Measurements from ENCODE around the gene ELFN1.

The ELFN1 gene

DNA sequence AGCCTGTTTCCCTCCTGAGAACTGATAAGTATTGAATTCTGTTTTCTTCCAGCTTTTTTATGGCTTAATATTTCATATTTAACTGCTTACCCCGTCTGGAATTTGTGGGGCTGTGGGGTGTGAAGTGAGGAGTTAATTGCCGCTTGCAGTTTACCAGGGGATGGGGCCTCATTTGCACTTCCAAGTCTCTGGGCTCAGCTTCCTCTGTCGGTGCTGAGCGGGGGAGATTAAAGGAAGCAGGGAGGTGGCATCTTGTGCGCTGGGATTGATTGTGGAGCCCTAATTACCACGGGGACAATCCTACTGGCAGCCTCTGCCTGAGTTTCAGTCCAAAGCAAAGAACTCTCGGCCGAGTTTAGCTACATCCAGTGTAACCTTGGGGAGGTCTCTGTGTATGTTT is 33.4 kb downstream of the ELFN1 start:
- no peak overlapping the region for H3K9ac ChIP-seq (ENCODE audit: low read depth, low read length)

GRCh38 chr7:1703871-1704810 is 34.1 kb downstream of the ELFN1 start:
- H3K27ac ChIP-seq (ENCODE audit: low read length), result no peak overlapping the region
- H3K79me2 ChIP-seq (ENCODE audit: insufficient read depth, low read length), result 0 out of 2 replicates have a peak, but pooled peaks cover 3% of the 10 kb centered on the region
- H3K9ac ChIP-seq (ENCODE audit: low read depth, low read length), result no peak overlapping the region
- no peaks in the 10 kb centered on the region for H3K4me1 ChIP-seq (ENCODE audit: insufficient read depth, low read length)
- H3K27me3 ChIP-seq (ENCODE audit: insufficient read depth, low read length, poor library complexity), result no peaks in the 10 kb centered on the region
- ATAC-seq (ENCODE audit: insufficient read depth, low read depth) (no peak), DNase-seq (no peak)
- H2AFZ ChIP-seq (ENCODE audit: low read depth, low read length), result no peak overlapping the region
- H4K20me1 ChIP-seq (ENCODE audit: insufficient read depth, low read length), result peaks cover 12% of the 10 kb centered on the region
- H3K4me3 ChIP-seq (ENCODE audit: low read depth in 1 of 2, low read length in 2 of 2), result no peak overlapping the region
- peaks cover 26% of the 10 kb centered on the region for H3K36me3 ChIP-seq (ENCODE audit: insufficient read depth, low read length)
- TF ChIP-seq EZH2 (IDR thresholded peaks at IDR 0.05; ENCODE audit: borderline replicate concordance, low read depth, low read length, severe bottlenecking) (no peak), CTCF (IDR thresholded peaks at IDR 0.05; ENCODE audit: borderline replicate concordance, extremely low read depth, low read length, poor library complexity, severe bottlenecking) (no peak)
- H3K9me3 ChIP-seq (ENCODE audit: insufficient read depth, low read length, severe bottlenecking), result peaks cover 9% of the 10 kb centered on the region
- H3K4me2 ChIP-seq (ENCODE audit: insufficient read depth, low read length), result no peak overlapping the region

More for the DNA sequence above, 33.4 kb downstream of the ELFN1 start:
- Histone ChIP-seq H3K79me2 (ENCODE audit: insufficient read depth, low read length) (0 out of 2 replicates have a peak, but pooled peaks cover 3% of the 10 kb centered on the region), H4K20me1 (ENCODE audit: insufficient read depth, low read length) (peaks cover 12% of the 10 kb centered on the region), H3K4me1 (ENCODE audit: insufficient read depth, low read length) (no peaks in the 10 kb centered on the region), H3K27ac (ENCODE audit: low read length) (no peak overlapping the region), H3K4me2 (ENCODE audit: insufficient read depth, low read length) (no peak overlapping the region), H3K27me3 (ENCODE audit: insufficient read depth, low read length, poor library complexity) (no peaks in the 10 kb centered on the region), H2AFZ (ENCODE audit: low read depth, low read length) (no peak overlapping the region), H3K9me3 (ENCODE audit: insufficient read depth, low read length, severe bottlenecking) (peaks cover 9% of the 10 kb centered on the region), H3K4me3 (ENCODE audit: low read depth in 1 of 2, low read length in 2 of 2) (no peak overlapping the region), H3K36me3 (ENCODE audit: insufficient read depth, low read length) (peaks cover 22% of the 10 kb centered on the region; the same call in 1 of the 2 replicates)
- DNase-seq (no peak), ATAC-seq (ENCODE audit: insufficient read depth, low read depth) (no peak)
- TF ChIP-seq CTCF (IDR thresholded peaks at IDR 0.05; ENCODE audit: borderline replicate concordance, extremely low read depth, low read length, poor library complexity, severe bottlenecking) (no peak), EZH2 (IDR thresholded peaks at IDR 0.05; ENCODE audit: borderline replicate concordance, low read depth, low read length, severe bottlenecking) (no peak)

- Histone ChIP-seq H2AFZ (ENCODE audit: low read depth, low read length) (no peak overlapping the region), H3K9ac (ENCODE audit: low read depth, low read length) (no peak overlapping the region), H3K4me1 (ENCODE audit: insufficient read depth, low read length) (no peaks in the 10 kb centered on the region), H3K9me3 (ENCODE audit: insufficient read depth, low read length, severe bottlenecking) (peaks cover 17% of the 10 kb centered on the region), H3K27ac (ENCODE audit: low read length) (no peak overlapping the region), H3K27me3 (ENCODE audit: insufficient read depth, low read length, poor library complexity) (no peaks in the 10 kb centered on the region), H4K20me1 (ENCODE audit: insufficient read depth, low read length) (peaks cover 12% of the 10 kb centered on the region), H3K4me2 (ENCODE audit: insufficient read depth, low read length) (no peak overlapping the region), H3K36me3 (ENCODE audit: insufficient read depth, low read length) (peaks cover 33% of the 10 kb centered on the region), H3K79me2 (ENCODE audit: insufficient read depth, low read length) (0 out of 2 replicates have a peak, but pooled peaks cover 3% of the 10 kb centered on the region), H3K4me3 (ENCODE audit: low read depth in 1 of 2, low read length in 2 of 2) (no peak overlapping the region)
- TF ChIP-seq EZH2 (IDR thresholded peaks at IDR 0.05; ENCODE audit: borderline replicate concordance, low read depth, low read length, severe bottlenecking) (no peak), CTCF (IDR thresholded peaks at IDR 0.05; ENCODE audit: borderline replicate concordance, extremely low read depth, low read length, poor library complexity, severe bottlenecking) (no peak)
- no peak for DNase-seq
- ATAC-seq (ENCODE audit: insufficient read depth, low read depth), result 0 out of 3 replicates have a peak, but pooled peaks have one; percentile 14
These were observed 35.0 kb downstream of the ELFN1 start for GRCh38 chr7:1704811-1705738.

Measured in DND-41 (cell line).